Karpas-422 (cell line): Measurements from ENCODE around the gene GUCA2A. TPM values are rescaled to one million over a fixed set of nuclear protein-coding genes. Genes with fewer than 3 reads are reported as not detected.

Source experiments
- DNase-seq: peaks from one replicate; pipeline ENCODE4 v3.0.0-alpha.2; 2015
- H2AFZ ChIP-seq: fragments of 200-600 bp; sonication (generic); 2 replicates; pipeline ENCODE4 v1.6.1; 2014; ENCODE audit warnings: antibody characterized with exemption, low read length, mixed read lengths
- H3K27ac ChIP-seq: fragments of 200-600 bp; sonication (generic); 2 replicates; pipeline ENCODE4 v1.5.1; 2014; ENCODE audit warnings: mild to moderate bottlenecking, low read length, moderate library complexity
- H3K27me3 ChIP-seq: fragments of 200-600 bp; sonication (generic); 2 replicates; pipeline ENCODE4 v1.6.1; 2014; ENCODE audit warnings: low read length, mixed read lengths
- H3K36me3 ChIP-seq: fragments of 200-600 bp; sonication (generic); 2 replicates; pipeline ENCODE4 v1.6.1; 2014; ENCODE audit warnings: low read length, mixed read lengths; ENCODE audit not compliant: insufficient read depth
- H3K4me1 ChIP-seq: fragments of 200-600 bp; sonication (generic); 2 replicates; pipeline ENCODE4 v1.6.1; 2014; ENCODE audit warnings: mild to moderate bottlenecking, low read length, mixed read lengths
- H3K4me2 ChIP-seq: fragments of 200-600 bp; sonication (generic); 2 replicates; pipeline ENCODE4 v1.6.1; 2014; ENCODE audit warnings: low read length, low read depth, mild to moderate bottlenecking; ENCODE audit not compliant: poor library complexity, severe bottlenecking
- H3K4me3 ChIP-seq: fragments of 200-600 bp; sonication (generic); 2 replicates; pipeline ENCODE4 v1.5.1; 2014; ENCODE audit warnings: mild to moderate bottlenecking, antibody characterized with exemption, low read length, mixed read lengths
- H3K79me2 ChIP-seq: fragments of 200-600 bp; sonication (generic); 2 replicates; pipeline ENCODE4 v1.6.1; 2014; ENCODE audit warnings: mild to moderate bottlenecking, low read length, mixed read lengths
- H3K9ac ChIP-seq: fragments of 200-600 bp; sonication (generic); 2 replicates; pipeline ENCODE4 v1.6.0; 2014; ENCODE audit warnings: low read length
- H3K9me2 ChIP-seq: fragments of 200-600 bp; sonication (generic), shearing (Covaris generic); replicated peaks from 2 replicates; pipeline ENCODE4 v1.6.0; 2014; ENCODE audit warnings: mild to moderate bottlenecking, low read length, moderate library complexity; ENCODE audit not compliant: insufficient read depth
- H3K9me3 ChIP-seq: fragments of 300-700, 200-600 bp; sonication (generic); 2 replicates; pipeline ENCODE4 v1.6.1; 2014; ENCODE audit warnings: low read length, mixed read lengths
- H4K20me1 ChIP-seq: fragments of 200-600 bp; sonication (generic); 2 replicates; pipeline ENCODE4 v1.6.1; 2014; ENCODE audit warnings: mild to moderate bottlenecking, antibody characterized with exemption, low read length, low read depth; ENCODE audit not compliant: insufficient read depth
- total RNA-seq: library from RNA; depleted of rRNA; stranded (reverse); fragments of >200 nt; shearing (Covaris generic); gene quantifications from 2 replicates; pipeline ENCODE4 v1.2.3, GENCODE V29; 2014; ENCODE audit warnings: low replicate concordance

The GUCA2A gene
- total RNA-seq, 1 experiment from 2014 or later, result not detected

DNA sequence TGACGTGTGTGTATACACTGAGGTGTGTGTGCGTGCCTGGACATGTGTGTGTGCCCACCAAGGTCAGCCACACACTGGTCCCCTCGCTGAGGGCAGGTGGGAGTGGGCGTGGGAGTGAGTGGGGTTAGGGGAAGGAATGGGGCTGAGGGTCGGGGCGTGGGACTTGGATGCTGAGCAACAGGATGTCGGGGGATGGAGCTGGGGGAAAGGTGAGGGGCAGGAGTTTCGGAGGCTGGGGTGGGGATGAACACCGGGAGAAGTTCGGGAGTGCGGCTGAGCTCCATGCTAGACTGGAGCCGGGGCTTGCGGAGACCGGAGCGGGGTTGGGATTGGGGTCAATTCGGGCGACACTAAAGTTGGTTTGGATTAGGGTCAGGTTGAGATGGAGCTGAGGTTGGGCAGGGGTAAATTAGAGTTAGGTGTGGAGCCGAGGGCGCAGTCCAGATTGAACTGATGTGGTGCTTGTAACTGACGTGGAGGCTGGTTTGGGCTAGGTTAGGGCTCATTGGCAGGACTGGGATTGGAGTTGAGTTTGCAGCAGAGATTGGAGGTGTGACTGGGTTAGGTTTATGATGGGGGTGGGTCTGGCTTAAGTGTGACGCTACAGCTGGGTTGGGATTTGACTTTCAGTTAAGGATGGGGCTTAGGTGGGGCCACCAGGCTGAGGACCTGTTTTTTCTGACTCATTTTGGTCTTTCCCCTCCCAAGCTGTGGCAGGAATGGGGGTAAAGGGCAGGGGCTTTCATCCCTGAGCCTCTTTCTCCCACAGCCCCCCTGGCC, 3.3 kb upstream of the GUCA2A start:
- H3K9ac ChIP-seq, result no peak overlapping the region
- H3K27me3 ChIP-seq, result no peaks in the 10 kb centered on the region
- H3K27ac ChIP-seq, result no peak overlapping the region
- no peak overlapping the region for H2AFZ ChIP-seq
- DNase-seq, result no peak
- H4K20me1 ChIP-seq, result 0 out of 2 replicates have a peak, but pooled peaks cover 2% of the 10 kb centered on the region
- H3K9me3 ChIP-seq, result no peaks in the 10 kb centered on the region
- no peaks in the 10 kb centered on the region for H3K4me1 ChIP-seq
- no peaks in the 10 kb centered on the region for H3K36me3 ChIP-seq
- H3K4me3 ChIP-seq, result no peak overlapping the region
- H3K9me2 ChIP-seq, result no peaks in the 10 kb centered on the region
- H3K79me2 ChIP-seq, result no peaks in the 10 kb centered on the region
- H3K4me2 ChIP-seq, result no peak overlapping the region

DNA sequence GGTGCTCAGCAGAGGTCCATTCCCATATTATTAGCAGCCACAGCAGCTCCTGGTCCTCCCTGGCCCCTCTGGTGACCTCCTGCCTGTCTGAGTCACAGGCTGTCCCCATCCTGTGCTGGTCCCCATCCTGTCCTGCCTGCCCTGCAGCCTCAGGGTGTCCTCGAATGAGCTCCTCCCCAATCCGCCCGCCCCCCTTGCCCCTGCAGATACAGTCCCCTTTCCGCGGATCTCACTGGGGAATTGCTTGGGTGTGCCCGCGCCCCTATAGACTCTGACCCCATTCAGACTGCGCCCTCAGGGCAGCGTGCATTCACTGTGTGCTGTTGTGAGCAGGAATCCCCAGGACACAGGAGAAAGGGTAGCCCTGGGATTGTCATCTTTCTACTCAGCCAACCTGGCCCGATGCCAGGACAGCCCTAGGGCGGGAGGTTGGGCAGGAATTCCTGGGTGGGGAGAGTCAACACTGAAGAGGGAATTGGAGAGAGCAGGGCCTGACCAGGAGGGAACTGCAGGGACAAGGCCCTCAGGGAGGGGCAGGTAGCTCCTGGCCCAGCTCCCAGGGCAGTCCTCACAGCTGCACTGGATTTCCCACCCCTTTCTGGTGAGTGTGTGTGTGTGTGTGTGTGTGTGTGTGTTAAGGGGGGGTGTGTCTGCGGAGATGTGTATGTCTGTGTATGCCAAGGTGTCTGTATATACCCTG, 1.1 kb upstream of the GUCA2A start:
- Histone ChIP-seq H3K4me2 (no peak overlapping the region), H3K9me2 (no peaks in the 10 kb centered on the region), H4K20me1 (no peaks in the 10 kb centered on the region), H3K27me3 (0 out of 2 replicates have a peak, but pooled peaks cover 3% of the 10 kb centered on the region), H3K9me3 (no peaks in the 10 kb centered on the region), H3K36me3 (no peaks in the 10 kb centered on the region), H3K4me1 (no peaks in the 10 kb centered on the region), H2AFZ (no peak overlapping the region), H3K9ac (no peak overlapping the region), H3K27ac (no peak overlapping the region), H3K4me3 (no peak overlapping the region), H3K79me2 (no peaks in the 10 kb centered on the region)
- no peak for DNase-seq

DNA sequence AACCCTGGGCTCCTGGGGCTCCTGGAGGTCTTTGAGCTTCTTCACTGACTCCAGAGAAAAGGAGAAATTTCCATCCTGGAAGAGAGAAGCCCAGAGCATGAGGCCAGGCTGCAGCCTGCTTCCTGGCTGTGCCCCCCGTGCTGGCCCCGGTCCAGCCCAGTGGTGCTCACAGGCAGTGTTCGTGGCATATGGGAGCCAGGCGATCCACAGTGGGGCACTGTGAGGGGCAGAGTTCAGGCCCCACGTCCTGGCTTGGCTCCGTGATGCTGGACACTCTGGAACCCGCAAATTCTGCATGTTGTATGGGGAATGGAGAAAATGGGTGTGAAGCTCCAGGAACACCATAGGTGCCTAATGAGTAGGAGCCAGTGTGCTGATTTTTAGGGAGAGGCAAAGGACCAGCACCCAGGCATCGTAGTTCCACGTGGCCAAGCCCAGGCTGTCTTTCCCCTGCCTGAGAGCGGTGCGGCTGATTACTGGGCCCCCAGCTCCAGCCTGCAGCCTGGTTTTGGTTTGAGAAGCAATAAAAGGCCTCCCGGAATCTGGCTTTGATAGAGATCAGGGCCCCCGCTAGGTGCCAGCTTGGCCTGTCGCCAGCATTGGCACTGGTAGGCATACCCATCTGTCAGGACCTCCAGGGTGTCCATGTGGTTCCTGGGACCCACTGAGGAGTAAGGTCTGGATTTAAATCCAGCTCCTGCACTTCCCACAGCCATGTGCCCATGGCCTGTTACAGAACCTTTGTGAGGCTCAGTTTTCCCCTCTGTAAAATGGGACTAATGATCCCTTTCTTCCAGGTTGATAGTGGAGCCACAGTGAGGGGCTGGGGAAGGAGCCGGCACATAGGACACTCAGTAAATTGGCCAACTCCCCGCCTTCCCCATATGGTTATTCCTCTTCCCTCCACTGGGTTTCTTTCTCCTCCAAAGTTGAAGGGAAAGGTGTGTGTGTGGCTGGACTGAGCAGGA, 725 bp downstream of the GUCA2A start:
- H3K4me2 ChIP-seq, result no peak overlapping the region
- no peak overlapping the region for H2AFZ ChIP-seq
- DNase-seq, result no peak
- H3K9ac ChIP-seq, result no peak overlapping the region
- H3K9me3 ChIP-seq, result no peaks in the 10 kb centered on the region
- no peak overlapping the region for H3K4me3 ChIP-seq
- no peaks in the 10 kb centered on the region for H3K79me2 ChIP-seq
- H3K27ac ChIP-seq, result no peak overlapping the region
- H3K9me2 ChIP-seq, result no peaks in the 10 kb centered on the region
- H4K20me1 ChIP-seq, result no peaks in the 10 kb centered on the region
- no peaks in the 10 kb centered on the region for H3K36me3 ChIP-seq
- H3K4me1 ChIP-seq, result no peaks in the 10 kb centered on the region
- 0 out of 2 replicates have a peak, but pooled peaks cover 4% of the 10 kb centered on the region for H3K27me3 ChIP-seq

DNA sequence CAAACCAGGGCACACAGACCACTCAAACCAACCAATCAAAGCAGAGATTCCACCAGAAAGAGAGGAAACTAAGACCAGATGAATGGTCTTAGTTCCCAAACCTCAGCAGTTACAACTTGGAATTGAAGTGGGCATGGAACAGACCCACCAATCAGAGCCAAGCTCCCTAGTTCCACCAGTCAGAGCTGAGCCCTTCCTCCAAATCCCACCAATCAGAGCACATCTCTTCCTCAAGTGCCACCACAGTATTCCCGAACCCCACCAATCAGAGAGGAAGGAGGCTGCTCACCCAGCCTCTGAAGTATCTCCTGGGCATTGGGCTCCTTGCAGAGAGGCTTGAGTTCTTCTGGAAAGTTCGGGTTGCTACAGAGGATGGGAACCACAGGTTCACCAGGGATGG, 1.4 kb downstream of the GUCA2A start:
- Histone ChIP-seq H2AFZ (no peak overlapping the region), H3K27me3 (0 out of 2 replicates have a peak, but pooled peaks cover 4% of the 10 kb centered on the region), H3K4me3 (no peak overlapping the region), H4K20me1 (no peaks in the 10 kb centered on the region), H3K9ac (no peak overlapping the region), H3K27ac (no peak overlapping the region), H3K4me1 (no peaks in the 10 kb centered on the region), H3K79me2 (no peaks in the 10 kb centered on the region), H3K9me3 (no peaks in the 10 kb centered on the region), H3K4me2 (no peak overlapping the region), H3K9me2 (no peaks in the 10 kb centered on the region), H3K36me3 (no peaks in the 10 kb centered on the region)
- DNase-seq, result peak; percentile 49

DNA sequence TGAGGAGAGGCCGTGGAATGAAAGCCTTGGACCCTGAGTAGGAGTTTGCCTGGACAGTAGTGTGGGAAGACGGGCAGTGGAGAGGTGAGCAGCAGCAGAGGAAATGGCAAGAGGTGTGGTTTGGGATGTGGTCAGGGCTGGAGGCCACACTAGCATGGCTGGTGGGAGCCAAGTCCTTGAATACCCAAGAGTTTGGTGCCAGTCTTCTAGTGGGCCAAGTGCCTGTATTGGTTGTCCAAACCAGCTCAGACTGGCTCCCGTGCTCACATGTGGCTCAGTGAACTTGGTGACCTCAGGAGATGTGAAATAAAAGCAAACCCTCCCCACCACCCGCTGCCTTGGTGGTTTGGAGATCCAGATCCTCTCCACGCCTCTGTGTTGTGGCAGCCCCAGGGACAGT, 2.4 kb downstream of the GUCA2A start:
- no peaks in the 10 kb centered on the region for H3K4me1 ChIP-seq
- H3K36me3 ChIP-seq, result no peaks in the 10 kb centered on the region
- no peaks in the 10 kb centered on the region for H3K79me2 ChIP-seq
- no peak overlapping the region for H3K4me2 ChIP-seq
- 0 out of 2 replicates have a peak, but pooled peaks cover 4% of the 10 kb centered on the region for H3K27me3 ChIP-seq
- no peaks in the 10 kb centered on the region for H3K9me3 ChIP-seq
- no peak overlapping the region for H2AFZ ChIP-seq
- H4K20me1 ChIP-seq, result no peaks in the 10 kb centered on the region
- H3K9me2 ChIP-seq, result no peaks in the 10 kb centered on the region
- no peak for DNase-seq
- H3K4me3 ChIP-seq, result no peak overlapping the region
- no peak overlapping the region for H3K9ac ChIP-seq
- H3K27ac ChIP-seq, result no peak overlapping the region

DNA sequence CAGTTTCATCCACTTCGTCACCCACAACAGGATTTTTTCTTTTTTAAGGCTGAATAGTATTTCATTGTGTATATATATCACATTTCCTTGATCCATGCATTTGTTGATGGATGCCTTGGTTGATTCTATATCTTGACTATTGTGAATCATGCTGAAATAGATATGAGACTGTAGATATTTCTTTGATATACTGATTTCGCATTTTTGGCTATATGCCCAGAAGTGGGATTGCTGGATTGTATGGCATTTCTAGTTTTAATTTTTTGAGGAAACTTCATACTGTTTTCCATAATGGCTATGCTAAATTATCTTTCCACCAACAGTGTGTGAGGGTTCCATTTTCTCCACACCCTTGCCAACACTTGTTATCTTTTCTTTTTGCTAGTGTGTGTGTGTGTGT, 6.4 kb downstream of the GUCA2A start:
- no peak for DNase-seq
- Histone ChIP-seq H3K9me3 (no peaks in the 10 kb centered on the region), H3K4me1 (no peaks in the 10 kb centered on the region), H3K4me3 (no peak overlapping the region), H3K9ac (no peak overlapping the region), H3K4me2 (no peak overlapping the region), H3K27ac (no peak overlapping the region), H3K79me2 (no peaks in the 10 kb centered on the region), H3K27me3 (0 out of 2 replicates have a peak, but pooled peaks cover 4% of the 10 kb centered on the region), H4K20me1 (no peaks in the 10 kb centered on the region), H3K36me3 (no peaks in the 10 kb centered on the region), H2AFZ (no peak overlapping the region), H3K9me2 (no peaks in the 10 kb centered on the region)

DNA sequence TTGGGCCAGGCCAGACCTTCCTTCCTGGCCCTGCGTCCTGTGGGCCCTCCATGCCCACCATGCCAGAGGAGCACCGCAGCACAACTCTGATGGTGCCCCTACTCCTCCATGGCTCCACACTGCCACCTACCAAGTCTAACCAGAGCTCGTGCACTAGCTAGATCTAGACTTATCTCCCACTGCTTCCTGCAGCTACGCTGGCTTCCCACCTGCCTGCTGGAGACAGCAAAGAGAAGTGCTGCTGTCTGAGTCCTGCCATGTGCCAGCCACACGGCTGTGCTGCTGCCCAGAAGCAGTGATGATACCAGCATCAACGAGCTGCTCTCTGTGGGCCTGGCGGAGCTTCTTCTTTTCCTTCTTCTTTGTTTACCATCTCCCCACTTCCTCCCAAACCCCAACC, 6.9 kb downstream of the GUCA2A start:
- H4K20me1 ChIP-seq, result no peaks in the 10 kb centered on the region
- no peak overlapping the region for H3K27ac ChIP-seq
- no peaks in the 10 kb centered on the region for H3K9me3 ChIP-seq
- H3K4me3 ChIP-seq, result no peak overlapping the region
- no peaks in the 10 kb centered on the region for H3K4me1 ChIP-seq
- no peak overlapping the region for H3K9ac ChIP-seq
- DNase-seq, result peak; percentile 58
- H3K4me2 ChIP-seq, result no peak overlapping the region
- H3K9me2 ChIP-seq, result no peaks in the 10 kb centered on the region
- no peaks in the 10 kb centered on the region for H3K36me3 ChIP-seq
- H3K27me3 ChIP-seq, result 0 out of 2 replicates have a peak, but pooled peaks cover 4% of the 10 kb centered on the region
- H3K79me2 ChIP-seq, result no peaks in the 10 kb centered on the region
- H2AFZ ChIP-seq, result no peak overlapping the region
